Vagina (tissue), 2 donors: Measurements from ENCODE around the gene SYTL5. TPM values are rescaled to one million over a fixed set of nuclear protein-coding genes. Genes with fewer than 3 reads are reported as not detected.

ENCODE experiments used
- microRNA-seq: library from miRNA; unstranded; fragments of <30 nt; microRNA quantifications from one replicate; pipeline ENCODE4, GENCODE V29; 2017; ENCODE audit warnings: borderline number of aligned reads, borderline replicate concordance
- small RNA-seq: library from RNA; depleted of rRNA; stranded (forward); fragments of <200 nt; gene quantifications from one replicate; pipeline ENCODE3, GENCODE V24; 2016
- total RNA-seq: library from RNA; depleted of rRNA; stranded (reverse); fragments of >200 nt; gene quantifications from one replicate; pipeline ENCODE4 v1.2.3, GENCODE V29; 2016

The SYTL5 gene
- total RNA-seq, 1 donor from 2014 or later, result 1.2 TPM

Small RNA genes within 50 kb of the gene (microRNA-seq; reads per million reads assigned to microRNA genes)
- gene MIR548AJ2, result not detected

Small RNA genes within 50 kb of the gene (small RNA-seq; reads per million reads assigned to genes)
- gene MIR548AJ2, result not detected

Other genes starting within 250 kb of the SYTL5 start
- gene CYBB, start 226.5 kb upstream of the SYTL5 start, total RNA-seq, result 6.9 TPM
- gene DYNLT3, start 159.0 kb upstream of the SYTL5 start, total RNA-seq, result 18.7 TPM
- 118 TPM for gene SRPX, start 214.3 kb downstream of the SYTL5 start, total RNA-seq